HCT116 (cell line): Measurements from ENCODE around the gene PLA2R1. TPM values are rescaled to one million over a fixed set of nuclear protein-coding genes. Genes with fewer than 3 reads are reported as not detected.

ENCODE experiments used
- ATAC-seq: fragments of 200-7000 bp; cut with Tn5 transposase; 2 replicates; pipeline ENCODE4 v1.9.1; 2020; ENCODE audit warnings: mild to moderate bottlenecking, moderate library complexity
- BruUV-seq: library from RNA; stranded (reverse); fragments of 400-500 nt; replicated peaks from 2 replicates; lab custom pipeline; 2021; lab: Mats Ljungman, UMichigan
- CTCF ChIA-PET: fragments of 300-600 bp; sonication (Branson Sonifier 250); formaldehyde crosslinking; loops from one replicate; lab custom pipeline; 2021; ENCODE audit warnings: antibody characterized with exemption; lab: Charles Lee
- POLR2A ChIA-PET: fragments of 300-600, 350-600 bp; sonication (Branson Sonifier 250); formaldehyde crosslinking; loops from one replicate; lab custom pipeline; 2021; ENCODE audit warnings: antibody characterized with exemption; lab: Charles Lee
- RAD21 ChIA-PET, 2 experiments: fragments of 300-600 bp; sonication (Branson Sonifier 250); formaldehyde crosslinking; loops; one replicate each; lab custom pipeline; 2023; ENCODE audit warnings: low total read pairs in 2 of 2; ENCODE audit not compliant: uncharacterized antibody in 2 of 2, unreplicated experiment in 2 of 2, low non-redundant PET in 1 of 2; lab: Charles Lee
- DNase-seq: peaks from one replicate; pipeline ENCODE4 v3.0.0-alpha.2; 2010; ENCODE audit warnings: low read depth, low spot score
- H2AFZ ChIP-seq: fragments of 200-600 bp; shearing (Covaris generic), sonication (generic); 2 replicates; pipeline ENCODE4 v1.6.1; 2017; ENCODE audit warnings: low read depth, mixed run types, mixed read lengths, antibody characterized with exemption, low read length; ENCODE audit not compliant: poor library complexity, severe bottlenecking
- H3K27ac ChIP-seq: 2 replicates; pipeline ENCODE4 v1.5.1; 2012; ENCODE audit warnings: low read depth, low read length
- H3K27me3 ChIP-seq: fragments of 200-600 bp; sonication (generic); 2 replicates; pipeline ENCODE4 v1.6.1; 2016; ENCODE audit warnings: mixed run types, low read length, mixed read lengths; ENCODE audit not compliant: insufficient read depth
- H3K36me3 ChIP-seq, 2 experiments: fragments of 200-500 bp in 1 of 2; fragments of 200-600 bp in 1 of 2; sonication (Bioruptor generic) in 1 of 2; sonication (generic) in 1 of 2; 2 replicates each; pipeline versions ENCODE4 v1.5.1 to v1.6.1; 2014 to 2016; ENCODE audit warnings: low read length in 2 of 2, inconsistent platforms in 1 of 2, mixed read lengths in 1 of 2, mixed run types in 1 of 2; ENCODE audit not compliant: insufficient read depth in 2 of 2, control insufficient read depth in 1 of 2
- H3K4me1 ChIP-seq, 2 experiments: fragments of 200-600 bp in 1 of 2; sonication (generic) in 1 of 2; 2 replicates each; pipeline versions ENCODE4 v1.5.1 to v1.6.1; 2012 to 2017; ENCODE audit warnings: low read length in 2 of 2, inconsistent platforms in 1 of 2, mild to moderate bottlenecking in 1 of 2, mixed read lengths in 1 of 2, mixed run types in 1 of 2, moderate library complexity in 1 of 2; ENCODE audit not compliant: insufficient read depth in 2 of 2, control insufficient read depth in 1 of 2
- H3K4me2 ChIP-seq: fragments of 200-600 bp; sonication (generic); 2 replicates; pipeline ENCODE4 v1.6.1; 2017; ENCODE audit warnings: mixed run types, low read length, mixed read lengths
- H3K4me3 ChIP-seq, 2 experiments: fragments of 200-600 bp in 1 of 2; sonication (generic) in 1 of 2; replicated peaks in 1 of 2; 2 replicates each; pipeline ENCODE4 v1.5.1; 2011 to 2016; ENCODE audit warnings: low read length in 2 of 2, control low read depth in 1 of 2, low read depth in 1 of 2, mild to moderate bottlenecking in 1 of 2, mixed read lengths in 1 of 2, mixed run types in 1 of 2
- H3K79me2 ChIP-seq: fragments of 200-600 bp; sonication (generic); 2 replicates; pipeline ENCODE4 v1.6.1; 2017; ENCODE audit warnings: mild to moderate bottlenecking, mixed run types, low read length, moderate library complexity, mixed read lengths; ENCODE audit not compliant: insufficient read depth
- H3K9ac ChIP-seq: fragments of 200-600 bp; sonication (generic); 2 replicates; pipeline ENCODE4 v1.6.1; 2016; ENCODE audit warnings: low read length, mixed read lengths
- H3K9me2 ChIP-seq: fragments of 200-600 bp; sonication (generic), shearing (Covaris generic); 2 replicates; pipeline ENCODE4 v1.6.1; 2017; ENCODE audit warnings: mixed run types, mild to moderate bottlenecking, moderate library complexity; ENCODE audit not compliant: insufficient read depth
- H3K9me3 ChIP-seq, 2 experiments: fragments of 200-500 bp in 1 of 2; fragments of 200-600 bp in 1 of 2; sonication (Bioruptor generic) in 1 of 2; sonication (generic) in 1 of 2; 2 replicates each; pipeline ENCODE4 v1.6.1; 2014 to 2017; ENCODE audit warnings: low read length in 2 of 2, mixed read lengths in 2 of 2, inconsistent platforms in 1 of 2, low read depth in 1 of 2, mild to moderate bottlenecking in 1 of 2, mixed run types in 1 of 2, moderate library complexity in 1 of 2; ENCODE audit not compliant: control insufficient read depth in 1 of 2, insufficient read depth in 1 of 2
- H4K20me1 ChIP-seq: fragments of 200-600 bp; sonication (generic), shearing (Covaris generic); 2 replicates; pipeline ENCODE4 v1.6.1; 2017; ENCODE audit warnings: mixed run types, mild to moderate bottlenecking, moderate library complexity; ENCODE audit not compliant: insufficient read depth
- CEBPB ChIP-seq: IDR thresholded peaks from 2 replicates; pipeline ENCODE4 v1.6.1; 2012; ENCODE audit warnings: low read depth
- ELF1 ChIP-seq: IDR thresholded peaks from 2 replicates; pipeline ENCODE4 v1.6.1; 2012; ENCODE audit warnings: low read depth, borderline replicate concordance
- JUND ChIP-seq: IDR thresholded peaks from 2 replicates; pipeline ENCODE4 v1.6.1; 2012
- RAD21 ChIP-seq: IDR thresholded peaks from 2 replicates; pipeline ENCODE4 v1.6.1; 2012; ENCODE audit warnings: low read depth, mild to moderate bottlenecking
- SP1 ChIP-seq: IDR thresholded peaks from 2 replicates; pipeline ENCODE4 v1.6.1; 2012; ENCODE audit warnings: low read depth
- TCF7L2 ChIP-seq: IDR thresholded peaks from 2 replicates; pipeline ENCODE4 v1.7.0; 2011; ENCODE audit warnings: borderline replicate concordance, inconsistent platforms; ENCODE audit not compliant: insufficient read depth, insufficient read length; ENCODE audit errors: extremely low read depth
- ZFX ChIP-seq: fragments of 450-650 bp; IDR thresholded peaks from 2 replicates; pipeline ENCODE4 v1.6.1; 2017
- ZNF274 ChIP-seq: fragments of 200-500 bp; sonication (Bioruptor generic); IDR thresholded peaks from 2 replicates; pipeline ENCODE4 v1.6.1; 2014; ENCODE audit warnings: mild to moderate bottlenecking, low read depth, low read length, inconsistent platforms
- intact Hi-C: fragments of 100-400 bp; cut with micrococcal nuclease; formaldehyde crosslinking; loops from 2 replicates; pipeline ENCODE4 v1.10.0; 2022
- total RNA-seq: library from RNA; stranded (reverse); gene quantifications from one replicate; pipeline ENCODE4 v1.2.1, GENCODE V29; 2021; ENCODE audit not compliant: unreplicated experiment
- TF ChIP-seq, protein P1 (sequence below), 3 experiments: fragments of 200-600 bp in 1 of 3; sonication (generic) in 1 of 3; IDR thresholded peaks in 2 of 3; conservative IDR thresholded peaks in 1 of 3; 2 replicates each; pipeline ENCODE4 v1.5.1; 2012 to 2017; ENCODE audit warnings: low read depth in 2 of 3, low read length in 2 of 3, antibody characterized with exemption in 1 of 3, borderline replicate concordance in 1 of 3, control low read depth in 1 of 3, mild to moderate bottlenecking in 1 of 3, mixed read lengths in 1 of 3, mixed run types in 1 of 3, moderate library complexity in 1 of 3; ENCODE audit not compliant: insufficient read depth in 1 of 3
- TF ChIP-seq, protein P2 (sequence below): IDR thresholded peaks from 2 replicates; pipeline ENCODE4 v1.6.1; 2012; ENCODE audit warnings: low read depth
- TF ChIP-seq, protein P3 (sequence below): IDR thresholded peaks from 2 replicates; pipeline ENCODE4 v1.6.1; 2012

PLA2R1 gene
- total RNA-seq, 1 experiment from 2014 or later, result 0.34 TPM

DNA sequence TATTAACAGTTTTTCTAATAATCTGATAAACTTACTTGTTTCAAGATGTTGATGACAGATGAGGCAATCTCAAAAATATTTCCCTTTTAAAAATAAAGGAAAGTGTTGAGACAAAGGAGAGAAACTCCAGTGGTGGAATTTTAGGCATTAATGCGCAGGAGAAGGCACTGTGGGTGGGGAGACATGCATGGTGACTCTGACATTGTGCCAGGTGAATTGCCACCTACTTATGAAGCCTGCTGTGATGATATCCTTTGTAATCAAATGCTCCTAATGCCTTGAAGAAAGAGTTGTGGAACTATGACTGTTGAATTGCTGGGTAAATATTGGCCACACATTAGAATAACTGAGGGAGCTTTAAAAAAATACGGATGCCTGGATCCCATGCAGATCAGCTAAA is 101.4 kb downstream of the PLA2R1 start:
- Histone ChIP-seq H3K79me2 (no peaks in the 10 kb centered on the region), H3K27me3 (no peaks in the 10 kb centered on the region), H3K9me2 (no peaks in the 10 kb centered on the region), H3K36me3 (no peaks in the 10 kb centered on the region), H3K4me1 (peaks cover 9 to 21% of the 10 kb centered on the region in 2 experiments), H3K4me2 (peak overlapping the region; percentile 58), H3K9ac (no peak overlapping the region), H3K9me3 (no peaks in the 10 kb centered on the region), H2AFZ (peak overlapping the region; percentile 76), H4K20me1 (no peaks in the 10 kb centered on the region), H3K27ac (no peak overlapping the region), H3K4me3 (no peak overlapping the region)
- TF ChIP-seq, protein P1, sequence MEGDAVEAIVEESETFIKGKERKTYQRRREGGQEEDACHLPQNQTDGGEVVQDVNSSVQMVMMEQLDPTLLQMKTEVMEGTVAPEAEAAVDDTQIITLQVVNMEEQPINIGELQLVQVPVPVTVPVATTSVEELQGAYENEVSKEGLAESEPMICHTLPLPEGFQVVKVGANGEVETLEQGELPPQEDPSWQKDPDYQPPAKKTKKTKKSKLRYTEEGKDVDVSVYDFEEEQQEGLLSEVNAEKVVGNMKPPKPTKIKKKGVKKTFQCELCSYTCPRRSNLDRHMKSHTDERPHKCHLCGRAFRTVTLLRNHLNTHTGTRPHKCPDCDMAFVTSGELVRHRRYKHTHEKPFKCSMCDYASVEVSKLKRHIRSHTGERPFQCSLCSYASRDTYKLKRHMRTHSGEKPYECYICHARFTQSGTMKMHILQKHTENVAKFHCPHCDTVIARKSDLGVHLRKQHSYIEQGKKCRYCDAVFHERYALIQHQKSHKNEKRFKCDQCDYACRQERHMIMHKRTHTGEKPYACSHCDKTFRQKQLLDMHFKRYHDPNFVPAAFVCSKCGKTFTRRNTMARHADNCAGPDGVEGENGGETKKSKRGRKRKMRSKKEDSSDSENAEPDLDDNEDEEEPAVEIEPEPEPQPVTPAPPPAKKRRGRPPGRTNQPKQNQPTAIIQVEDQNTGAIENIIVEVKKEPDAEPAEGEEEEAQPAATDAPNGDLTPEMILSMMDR (IDR thresholded peaks at IDR 0.05 in 2 of 3, conservative IDR thresholded peaks at IDR 0.05 in 1 of 3; ENCODE audit: borderline replicate concordance in 1 of 3, insufficient read depth in 1 of 3, low read depth in 2 of 3, low read length in 2 of 3), result no peak
- peak; percentile 3; the same call in 1 of the 2 replicates for TF ChIP-seq ELF1
- peak; percentile 17; the same call in 1 of the 2 replicates for TF ChIP-seq JUND
- TF ChIP-seq RAD21, result 0 out of 2 replicates have a peak, but pooled peaks have one; percentile 2
- RAD21 ChIA-PET, result no interaction called here
- POLR2A ChIA-PET, result no interaction called here
- intact Hi-C loops, result loop anchor here (10.0 kb wide), 3 partner anchors 406 to 1056 kb away; no protein-coding TSS in a partner anchor
- peak; percentile 62; the same call in 1 of the 2 replicates for ATAC-seq
- CTCF ChIA-PET, result no interaction called here
- peak; percentile 6 for DNase-seq
- BruUV-seq, result no TSS peak

DNA sequence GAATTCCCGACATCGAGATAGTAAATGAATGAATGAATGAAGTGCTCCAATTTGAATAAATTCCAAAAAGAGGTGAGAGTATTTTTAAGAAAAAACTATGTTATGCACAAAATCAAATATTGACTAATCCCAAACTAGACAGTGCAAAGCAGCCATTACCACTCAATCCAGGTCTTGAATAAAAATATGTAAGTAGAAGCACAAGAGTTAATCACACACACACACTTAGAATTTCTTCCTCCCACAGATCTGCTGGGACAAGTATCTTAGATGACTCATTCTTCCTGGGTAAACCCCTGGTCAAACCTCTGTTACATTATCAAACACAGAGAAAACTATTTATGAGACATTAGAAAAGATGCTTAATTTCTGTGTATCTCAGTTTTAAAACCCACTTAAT is 102.0 kb downstream of the PLA2R1 start:
- ChIA-PET RAD21 (no interaction called here), POLR2A (no interaction called here), CTCF (interaction anchor here (1.2 kb wide), 1 partner anchor 39 kb away, joined by 3 read pairs; no protein-coding TSS in a partner anchor)
- no peak overlapping the region for H3K9ac ChIP-seq
- no peaks in the 10 kb centered on the region for H3K27me3 ChIP-seq
- H3K79me2 ChIP-seq, result no peaks in the 10 kb centered on the region
- BruUV-seq, result no TSS peak
- no peak overlapping the region for H3K27ac ChIP-seq
- peaks cover 9 to 21% of the 10 kb centered on the region in 2 experiments for H3K4me1 ChIP-seq
- H3K4me3 ChIP-seq, result no peak overlapping the region
- DNase-seq, result peak; percentile 12
- no peaks in the 10 kb centered on the region for H3K9me2 ChIP-seq
- peak overlapping the region; percentile 58 for H3K4me2 ChIP-seq
- peak overlapping the region; percentile 76 for H2AFZ ChIP-seq
- H4K20me1 ChIP-seq, result no peaks in the 10 kb centered on the region
- H3K36me3 ChIP-seq, result no peaks in the 10 kb centered on the region
- intact Hi-C loops, result loop anchor here (10.0 kb wide), 3 partner anchors 406 to 1056 kb away; no protein-coding TSS in a partner anchor
- no peaks in the 10 kb centered on the region for H3K9me3 ChIP-seq
- ATAC-seq, result peak; percentile 74
- TF ChIP-seq, protein P1 (IDR thresholded peaks at IDR 0.05 in 2 of 3, conservative IDR thresholded peaks at IDR 0.05 in 1 of 3; ENCODE audit: borderline replicate concordance in 1 of 3, insufficient read depth in 1 of 3, low read depth in 2 of 3, low read length in 2 of 3), result no peak
- TF ChIP-seq ZFX (no peak), TCF7L2 (no peak), RAD21 (no peak), ZNF274 (no peak), SP1 (peak; percentile 51), CEBPB (peak; percentile 13)
- TF ChIP-seq, protein P2, sequence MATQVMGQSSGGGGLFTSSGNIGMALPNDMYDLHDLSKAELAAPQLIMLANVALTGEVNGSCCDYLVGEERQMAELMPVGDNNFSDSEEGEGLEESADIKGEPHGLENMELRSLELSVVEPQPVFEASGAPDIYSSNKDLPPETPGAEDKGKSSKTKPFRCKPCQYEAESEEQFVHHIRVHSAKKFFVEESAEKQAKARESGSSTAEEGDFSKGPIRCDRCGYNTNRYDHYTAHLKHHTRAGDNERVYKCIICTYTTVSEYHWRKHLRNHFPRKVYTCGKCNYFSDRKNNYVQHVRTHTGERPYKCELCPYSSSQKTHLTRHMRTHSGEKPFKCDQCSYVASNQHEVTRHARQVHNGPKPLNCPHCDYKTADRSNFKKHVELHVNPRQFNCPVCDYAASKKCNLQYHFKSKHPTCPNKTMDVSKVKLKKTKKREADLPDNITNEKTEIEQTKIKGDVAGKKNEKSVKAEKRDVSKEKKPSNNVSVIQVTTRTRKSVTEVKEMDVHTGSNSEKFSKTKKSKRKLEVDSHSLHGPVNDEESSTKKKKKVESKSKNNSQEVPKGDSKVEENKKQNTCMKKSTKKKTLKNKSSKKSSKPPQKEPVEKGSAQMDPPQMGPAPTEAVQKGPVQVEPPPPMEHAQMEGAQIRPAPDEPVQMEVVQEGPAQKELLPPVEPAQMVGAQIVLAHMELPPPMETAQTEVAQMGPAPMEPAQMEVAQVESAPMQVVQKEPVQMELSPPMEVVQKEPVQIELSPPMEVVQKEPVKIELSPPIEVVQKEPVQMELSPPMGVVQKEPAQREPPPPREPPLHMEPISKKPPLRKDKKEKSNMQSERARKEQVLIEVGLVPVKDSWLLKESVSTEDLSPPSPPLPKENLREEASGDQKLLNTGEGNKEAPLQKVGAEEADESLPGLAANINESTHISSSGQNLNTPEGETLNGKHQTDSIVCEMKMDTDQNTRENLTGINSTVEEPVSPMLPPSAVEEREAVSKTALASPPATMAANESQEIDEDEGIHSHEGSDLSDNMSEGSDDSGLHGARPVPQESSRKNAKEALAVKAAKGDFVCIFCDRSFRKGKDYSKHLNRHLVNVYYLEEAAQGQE, result no peak
- TF ChIP-seq, protein P3, sequence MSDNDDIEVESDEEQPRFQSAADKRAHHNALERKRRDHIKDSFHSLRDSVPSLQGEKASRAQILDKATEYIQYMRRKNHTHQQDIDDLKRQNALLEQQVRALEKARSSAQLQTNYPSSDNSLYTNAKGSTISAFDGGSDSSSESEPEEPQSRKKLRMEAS, result no peak
